Fibroblast of mammary gland (primary cell): ENCODE results near the gene C1orf232.

ENCODE experiments used
- DNase-seq: peaks from one replicate; pipeline ENCODE4 v3.0.0-alpha.2; 2010; ENCODE audit warnings: low read depth
- H3K4me3 ChIP-seq: 2 replicates; pipeline ENCODE4 v1.5.1; 2011; ENCODE audit warnings: low read depth, mild to moderate bottlenecking, low read length, moderate library complexity; ENCODE audit not compliant: control insufficient read depth
- CTCF ChIP-seq: conservative IDR thresholded peaks from 2 replicates; pipeline ENCODE4 v1.5.1; 2011; ENCODE audit warnings: low read depth, low read length, inconsistent platforms; ENCODE audit not compliant: control insufficient read depth, insufficient read depth

The C1orf232 gene

GRCh38 chr1:26169198-26169554 lies 413 bp upstream of the C1orf232 start:
- DNase-seq, result no peak
- TF ChIP-seq CTCF, result no peak
- peak overlapping the region; percentile 76 for H3K4me3 ChIP-seq

- TF ChIP-seq CTCF, result no peak
- no peak for DNase-seq
- H3K4me3 ChIP-seq, result no peak overlapping the region
Measured at GRCh38 chr1:26166719-26167281, 2.0 kb downstream of the C1orf232 start.

- DNase-seq, result no peak
- H3K4me3 ChIP-seq, result no peak overlapping the region
- TF ChIP-seq CTCF, result no peak
Measured at GRCh38 chr1:26164861-26165842, 3.6 kb downstream of the C1orf232 start.

GRCh38 chr1:26164036-26164860 lies 4.5 kb downstream of the C1orf232 start:
- no peak for TF ChIP-seq CTCF
- peak; percentile 9 for DNase-seq
- peak overlapping the region; percentile 24 for H3K4me3 ChIP-seq

GRCh38 chr1:26163684-26164035 lies 5.1 kb downstream of the C1orf232 start:
- no peak overlapping the region for H3K4me3 ChIP-seq
- TF ChIP-seq CTCF, result no peak
- no peak for DNase-seq

GRCh38 chr1:26162220-26162709 lies 6.5 kb downstream of the C1orf232 start:
- H3K4me3 ChIP-seq, result peak overlapping the region; percentile 4
- peak; percentile 11 for DNase-seq
- no peak for TF ChIP-seq CTCF
